GM19395 (cell line): ENCODE measurements around the gene GPC6.
A peak's percentile ranks its signal among the peaks of the same experiment; 100 is the strongest.
"Not testable (repeated sequence)": the region's sequence is repeated elsewhere in the genome, so short reads cannot be mapped to it uniquely, and the experiment has no call there.

ENCODE experiments used
- ATAC-seq: cut with Tn5 transposase; IDR thresholded peaks from one replicate; pipeline ENCODE4 v1.9.1; 2021; ENCODE audit warnings: mild to moderate bottlenecking, moderate library complexity; ENCODE audit not compliant: unreplicated experiment

The GPC6 gene

DNA sequence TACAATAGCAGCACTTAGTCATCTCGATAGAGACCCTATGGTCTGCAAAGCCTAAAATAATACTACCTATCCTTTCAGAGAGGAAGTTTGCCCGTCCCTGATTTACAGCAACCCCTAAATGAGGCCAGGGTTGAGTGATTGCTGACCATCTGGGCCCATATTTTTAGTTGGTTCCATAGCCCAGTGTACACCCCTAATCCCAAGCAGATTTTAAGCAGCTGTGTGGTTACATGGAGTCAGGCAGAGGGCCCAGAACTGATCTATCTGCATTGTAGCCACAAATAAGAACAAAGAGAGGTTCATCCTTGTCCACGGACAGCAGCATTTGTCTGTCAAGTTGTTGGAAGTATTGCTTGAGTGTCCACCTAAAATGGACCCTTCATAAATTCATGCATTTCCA is 1104.7 kb downstream of the GPC6 start:
- ATAC-seq, result no peak

DNA sequence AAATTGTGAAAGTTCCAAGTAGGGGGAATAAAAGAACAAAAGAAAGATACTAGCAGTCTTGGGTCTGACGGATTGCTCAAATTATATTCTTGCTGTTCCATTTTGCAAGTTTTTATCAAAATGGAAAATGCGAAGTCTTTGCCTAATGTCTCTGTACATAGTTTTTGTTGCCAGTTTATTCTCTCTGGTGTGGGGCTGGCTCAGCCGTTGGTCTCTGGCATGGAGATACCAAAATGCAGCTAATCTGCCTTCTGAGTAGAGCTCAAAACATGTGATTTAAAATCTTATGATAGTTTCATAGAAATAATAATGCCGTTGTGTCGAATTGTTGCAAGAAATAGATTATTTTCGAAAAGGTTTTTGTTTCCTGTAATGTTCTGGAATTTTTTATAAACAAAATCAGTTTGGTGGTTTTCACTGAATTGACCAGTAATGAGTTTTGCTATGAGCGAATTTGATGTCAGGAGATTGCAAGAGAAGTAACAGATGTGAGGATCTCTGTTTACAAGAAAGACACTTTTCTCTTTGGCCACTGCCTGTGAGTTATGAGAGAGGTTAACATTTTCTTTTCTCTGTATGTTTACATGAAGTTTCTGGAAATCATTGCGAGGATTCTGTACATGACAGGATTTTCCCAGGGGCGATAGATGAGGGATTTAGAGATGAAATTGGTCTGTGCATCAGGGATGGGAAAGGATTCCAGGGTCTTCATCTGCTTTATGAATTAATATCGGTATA is 1105.9 kb downstream of the GPC6 start:
- ATAC-seq, result no peak

- no peak for ATAC-seq
Observed at GRCh38 chr13:94333131-94333820, 1106.7 kb downstream of the GPC6 start.

GRCh38 chr13:94335761-94336526 is 1109.3 kb downstream of the GPC6 start:
- ATAC-seq, result no peak

DNA sequence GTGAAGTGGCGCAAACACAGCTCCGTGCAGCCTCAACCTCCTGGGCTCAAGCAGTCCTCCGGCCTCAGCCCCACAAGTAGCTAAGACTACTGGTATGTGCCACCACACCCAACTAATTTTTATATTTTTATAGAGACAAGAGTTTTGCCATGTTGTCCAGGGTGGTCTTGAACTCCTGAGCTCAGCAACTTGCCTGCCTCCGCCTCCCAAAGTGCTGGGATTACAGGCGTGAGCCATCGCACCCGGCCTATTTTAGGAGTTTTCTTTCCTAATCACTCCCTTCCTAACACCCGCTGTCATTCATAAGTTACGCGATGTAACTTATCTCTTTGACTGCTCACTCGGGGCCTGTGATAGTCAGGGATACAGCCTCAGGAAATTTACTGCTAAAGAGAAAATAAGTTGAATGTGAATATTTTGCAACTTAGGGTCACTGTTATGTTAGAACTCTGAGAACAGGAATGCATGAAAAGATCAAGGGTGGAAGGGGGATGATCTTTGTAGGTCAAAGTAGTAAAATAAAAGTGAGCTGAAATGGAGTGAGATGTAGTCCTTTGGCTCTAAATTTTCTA is 1112.6 kb downstream of the GPC6 start:
- no peak for ATAC-seq

DNA sequence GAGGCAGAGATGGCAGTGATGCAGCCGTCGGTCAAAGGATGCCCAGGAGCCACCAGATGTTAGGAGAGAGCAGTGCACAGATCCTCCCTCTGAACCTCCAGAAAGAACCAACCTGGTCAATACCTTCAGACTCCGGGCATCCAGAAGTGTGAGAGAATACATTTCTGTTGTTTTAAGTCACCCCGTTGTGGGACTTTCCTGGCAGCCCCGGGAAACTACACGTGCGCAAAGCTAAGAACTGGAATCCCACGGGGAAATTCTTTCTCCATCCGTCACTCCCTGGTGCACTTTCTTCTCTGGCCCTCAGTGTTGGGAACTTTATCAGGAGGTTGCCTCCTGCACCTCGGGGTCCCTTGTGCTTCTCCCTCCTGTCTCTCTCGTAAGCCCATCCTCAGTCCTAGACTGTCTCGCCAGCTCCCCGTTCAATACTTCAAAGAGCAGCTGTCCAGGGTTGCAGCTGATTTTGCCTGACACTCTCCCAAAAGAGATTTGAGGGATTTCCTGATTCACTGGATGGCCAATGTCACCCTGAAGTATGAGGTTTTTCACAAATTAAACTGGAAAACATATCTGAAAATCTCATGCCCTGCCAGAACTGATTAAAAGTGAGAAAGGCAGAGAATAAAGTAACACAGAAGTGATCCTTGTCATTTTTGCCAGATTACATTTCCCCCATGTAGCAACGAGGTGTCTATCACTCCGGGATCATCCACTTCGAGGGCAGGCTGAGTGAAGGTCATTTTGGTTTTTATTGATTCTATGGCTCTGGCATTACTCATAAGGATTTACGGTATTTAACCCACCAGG is 1116.0 kb downstream of the GPC6 start:
- no peak for ATAC-seq

GRCh38 chr13:94343243-94343585 is 1116.6 kb downstream of the GPC6 start:
- ATAC-seq, result no peak

- not testable (repeated sequence) for ATAC-seq
Observed at GRCh38 chr13:94343687-94344086, 1117.1 kb downstream of the GPC6 start.

- no peak for ATAC-seq
Observed at GRCh38 chr13:94344126-94344818, 1117.7 kb downstream of the GPC6 start.

DNA sequence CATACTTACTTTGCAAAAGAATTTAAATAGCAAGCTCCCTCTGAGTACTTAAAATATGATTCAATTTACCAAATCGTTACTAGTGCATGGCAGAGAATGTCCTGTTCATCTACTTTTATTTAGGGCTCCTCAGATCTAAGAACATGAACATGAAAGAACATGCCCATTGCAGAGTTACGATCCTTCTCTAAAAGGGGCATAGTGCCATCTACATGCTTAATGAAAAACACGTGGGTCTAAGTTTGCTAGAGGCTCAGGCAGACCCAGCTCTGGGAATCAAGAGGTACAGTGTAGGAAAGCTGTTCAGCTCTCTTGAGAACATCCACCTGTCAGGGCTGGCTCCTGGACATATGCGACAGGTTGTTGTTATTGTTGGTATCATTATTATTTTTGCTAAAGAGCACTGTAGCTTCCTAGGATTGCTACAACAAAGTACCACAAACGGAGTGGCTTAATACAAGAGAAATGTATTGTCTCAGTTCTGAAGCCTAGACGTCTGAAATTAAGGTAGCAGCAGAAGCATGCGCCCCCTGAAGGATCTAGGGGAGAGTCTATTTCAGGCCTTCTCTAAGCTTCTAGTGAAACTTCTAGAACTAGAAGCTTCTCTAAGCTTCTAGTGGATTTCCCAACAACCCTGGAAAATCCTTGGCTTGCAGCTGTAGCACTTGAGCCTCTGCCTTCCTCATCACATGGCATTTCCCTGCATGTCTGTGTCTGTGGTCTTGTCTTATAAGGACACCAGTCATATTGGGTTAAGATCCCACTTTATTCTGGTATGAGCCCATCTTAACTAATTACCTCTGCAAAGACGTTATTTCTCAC is 1119.0 kb downstream of the GPC6 start:
- no peak for ATAC-seq

DNA sequence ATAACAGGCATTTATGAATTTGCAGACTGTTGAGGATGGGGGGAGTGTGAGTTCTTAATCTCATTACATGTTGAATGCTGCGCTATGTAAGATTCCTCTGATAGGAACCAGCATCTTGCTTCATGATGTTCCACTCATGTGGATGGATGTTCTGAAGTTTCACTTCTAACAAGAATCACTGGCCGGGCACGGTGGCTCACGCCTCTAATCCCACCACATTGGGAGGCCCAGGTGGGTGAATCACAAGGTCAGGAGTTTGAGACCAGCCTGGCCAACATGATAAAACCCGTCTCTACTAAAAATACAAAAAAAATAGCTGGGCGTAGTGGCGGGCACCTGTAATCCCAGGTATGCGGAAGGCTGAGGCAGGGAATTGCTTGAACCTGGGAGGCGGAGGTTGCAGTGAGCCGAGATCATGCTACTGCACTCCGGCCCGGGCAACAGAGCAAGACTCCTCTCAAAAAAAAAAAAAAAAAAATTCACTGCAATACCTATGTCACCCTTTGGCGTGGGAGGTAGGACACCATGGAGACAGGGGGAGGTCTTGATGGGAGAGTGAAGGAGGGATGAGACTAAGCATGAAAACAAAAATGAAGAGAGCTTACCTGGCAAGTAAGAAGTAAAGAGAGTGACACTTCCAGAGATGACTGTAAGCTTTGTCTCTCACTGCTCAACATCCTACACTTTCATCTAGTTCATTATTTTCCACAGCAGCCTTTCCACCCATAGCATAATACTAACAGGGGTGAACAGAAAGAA is 1119.8 kb downstream of the GPC6 start:
- no peak for ATAC-seq

GRCh38 chr13:94351292-94351990 is 1124.8 kb downstream of the GPC6 start:
- ATAC-seq, result no peak

DNA sequence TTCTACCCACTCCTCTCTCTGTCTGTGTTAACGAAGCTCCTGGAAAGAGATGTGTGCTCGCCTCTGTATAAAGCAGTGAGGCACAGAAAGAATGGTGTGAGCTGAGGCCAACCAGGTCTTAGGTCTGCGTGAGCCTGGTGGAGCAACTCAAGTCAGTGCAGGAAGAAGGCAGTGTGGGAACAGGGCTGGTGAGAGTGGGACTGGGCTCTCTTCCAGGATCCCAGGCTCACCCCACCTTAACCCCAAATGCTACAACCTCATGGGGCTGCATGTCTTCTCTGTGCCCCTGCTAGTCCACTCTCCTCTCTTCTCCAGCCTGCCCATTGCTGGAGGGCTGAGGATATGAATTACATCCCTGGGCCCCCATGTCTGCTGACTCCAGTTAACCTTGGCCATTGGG is 1125.5 kb downstream of the GPC6 start:
- ATAC-seq, result no peak

DNA sequence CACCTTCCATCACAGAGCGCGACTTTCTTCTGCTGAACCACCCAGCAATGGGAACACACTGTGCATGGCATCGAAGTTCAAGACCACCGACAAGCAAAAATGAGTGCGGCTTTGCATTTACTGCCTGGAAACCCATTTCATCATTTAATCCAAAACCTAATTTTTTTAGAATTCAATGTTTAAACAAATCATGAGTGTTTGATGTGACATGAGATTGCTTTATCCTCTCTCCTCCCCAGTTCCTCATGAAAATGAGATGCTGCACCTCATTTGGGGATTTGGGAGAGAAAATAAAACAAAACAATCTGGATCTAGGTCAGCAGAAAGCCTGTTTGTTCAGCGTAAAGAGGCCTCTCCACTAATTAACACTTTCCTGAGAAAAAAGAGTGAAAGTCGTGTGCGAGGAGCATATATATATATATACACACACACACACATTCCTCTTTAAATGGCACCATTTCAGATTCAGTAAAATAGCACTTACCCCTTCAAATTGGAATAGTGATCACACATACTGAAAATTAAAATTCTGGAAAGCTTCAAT is 1126.6 kb downstream of the GPC6 start:
- ATAC-seq, result no peak

DNA sequence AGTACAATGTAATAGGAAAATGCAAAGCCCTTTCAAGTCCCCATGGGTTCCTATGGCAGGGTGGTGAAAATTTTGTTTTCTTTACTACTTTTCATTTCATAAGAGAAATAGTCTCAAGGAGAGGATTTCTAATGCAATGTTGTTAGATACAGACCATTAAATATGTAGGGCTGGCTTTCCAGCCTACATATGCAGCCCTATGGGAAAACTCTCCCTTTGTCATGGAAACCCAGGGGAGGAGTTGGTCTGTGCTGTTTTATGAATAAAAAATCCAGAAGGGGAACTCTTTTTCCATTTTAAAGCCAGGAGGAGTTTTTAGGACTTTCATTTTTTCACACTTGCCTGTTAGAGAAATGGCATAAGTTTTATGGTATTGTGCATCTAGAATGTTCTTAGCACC is 1133.3 kb downstream of the GPC6 start:
- ATAC-seq, result no peak

DNA sequence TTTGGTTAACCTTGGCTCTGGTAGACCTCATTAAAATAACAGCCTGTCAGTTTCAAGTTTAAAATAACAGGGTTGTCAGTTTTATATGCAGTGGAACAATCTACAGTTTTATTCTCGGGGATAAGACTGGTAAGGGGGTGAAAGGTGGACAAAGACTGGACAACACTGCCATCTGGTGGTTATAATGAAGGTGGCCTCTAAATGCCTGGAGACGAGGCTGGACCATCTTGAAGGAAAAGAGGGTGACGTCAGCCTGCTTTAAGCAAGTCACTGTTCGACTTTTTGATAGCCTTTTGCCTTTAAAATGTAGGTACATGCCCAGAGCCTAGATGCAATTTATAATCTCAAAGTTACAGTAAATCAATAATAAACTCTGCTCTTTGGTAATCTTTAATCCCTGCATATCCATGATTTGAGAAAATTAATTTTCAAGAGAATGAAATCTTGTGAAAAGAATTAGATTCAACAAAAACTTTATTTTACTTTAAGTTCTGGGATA is 1135.9 kb downstream of the GPC6 start:
- peak; percentile 100 for ATAC-seq

GRCh38 chr13:94366677-94367076 is 1140.1 kb downstream of the GPC6 start:
- ATAC-seq, result no peak
